ENCODE data around the gene HEPACAM2. TPM values are rescaled to one million over a fixed set of nuclear protein-coding genes. Genes with fewer than 3 reads are reported as not detected.

Gene HEPACAM2
- total RNA-seq, 1 donor from 2014 or later = not detected

DNA sequence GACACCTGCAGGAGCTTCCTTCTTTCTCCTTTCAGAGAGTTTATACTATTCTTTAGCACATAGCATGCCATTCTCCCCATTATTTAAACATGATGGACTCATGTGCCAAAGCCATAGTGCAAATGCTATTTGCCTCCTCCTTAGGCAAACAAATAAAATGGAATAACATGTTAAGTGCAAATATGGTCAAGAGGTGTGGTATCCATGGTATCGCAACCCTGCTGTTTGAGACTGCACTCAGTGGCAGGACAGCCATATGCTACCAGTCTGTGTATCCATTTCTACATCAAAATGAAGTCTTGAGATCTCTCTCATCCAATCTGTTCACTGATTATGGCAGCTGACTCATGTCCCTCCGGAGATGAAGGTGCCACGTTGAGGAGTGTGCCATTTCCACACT is 22.8 kb downstream of the HEPACAM2 start:
- TF ChIP-seq, protein P1, sequence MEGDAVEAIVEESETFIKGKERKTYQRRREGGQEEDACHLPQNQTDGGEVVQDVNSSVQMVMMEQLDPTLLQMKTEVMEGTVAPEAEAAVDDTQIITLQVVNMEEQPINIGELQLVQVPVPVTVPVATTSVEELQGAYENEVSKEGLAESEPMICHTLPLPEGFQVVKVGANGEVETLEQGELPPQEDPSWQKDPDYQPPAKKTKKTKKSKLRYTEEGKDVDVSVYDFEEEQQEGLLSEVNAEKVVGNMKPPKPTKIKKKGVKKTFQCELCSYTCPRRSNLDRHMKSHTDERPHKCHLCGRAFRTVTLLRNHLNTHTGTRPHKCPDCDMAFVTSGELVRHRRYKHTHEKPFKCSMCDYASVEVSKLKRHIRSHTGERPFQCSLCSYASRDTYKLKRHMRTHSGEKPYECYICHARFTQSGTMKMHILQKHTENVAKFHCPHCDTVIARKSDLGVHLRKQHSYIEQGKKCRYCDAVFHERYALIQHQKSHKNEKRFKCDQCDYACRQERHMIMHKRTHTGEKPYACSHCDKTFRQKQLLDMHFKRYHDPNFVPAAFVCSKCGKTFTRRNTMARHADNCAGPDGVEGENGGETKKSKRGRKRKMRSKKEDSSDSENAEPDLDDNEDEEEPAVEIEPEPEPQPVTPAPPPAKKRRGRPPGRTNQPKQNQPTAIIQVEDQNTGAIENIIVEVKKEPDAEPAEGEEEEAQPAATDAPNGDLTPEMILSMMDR (IDR thresholded peaks at IDR 0.05) = no peak
- H3K4me3 ChIP-seq = no peak overlapping the region
- no peaks in the 10 kb centered on the region for H3K9me3 ChIP-seq
- no peaks in the 10 kb centered on the region for H3K4me1 ChIP-seq
- no peaks in the 10 kb centered on the region for H3K27me3 ChIP-seq
- H3K27ac ChIP-seq = no peak overlapping the region
- DNase-seq (ENCODE audit: low spot score in 2 of 2) = no peak
- H3K36me3 ChIP-seq = no peaks in the 10 kb centered on the region
- intact Hi-C loops (cut with DNase I) = no loop called here

DNA sequence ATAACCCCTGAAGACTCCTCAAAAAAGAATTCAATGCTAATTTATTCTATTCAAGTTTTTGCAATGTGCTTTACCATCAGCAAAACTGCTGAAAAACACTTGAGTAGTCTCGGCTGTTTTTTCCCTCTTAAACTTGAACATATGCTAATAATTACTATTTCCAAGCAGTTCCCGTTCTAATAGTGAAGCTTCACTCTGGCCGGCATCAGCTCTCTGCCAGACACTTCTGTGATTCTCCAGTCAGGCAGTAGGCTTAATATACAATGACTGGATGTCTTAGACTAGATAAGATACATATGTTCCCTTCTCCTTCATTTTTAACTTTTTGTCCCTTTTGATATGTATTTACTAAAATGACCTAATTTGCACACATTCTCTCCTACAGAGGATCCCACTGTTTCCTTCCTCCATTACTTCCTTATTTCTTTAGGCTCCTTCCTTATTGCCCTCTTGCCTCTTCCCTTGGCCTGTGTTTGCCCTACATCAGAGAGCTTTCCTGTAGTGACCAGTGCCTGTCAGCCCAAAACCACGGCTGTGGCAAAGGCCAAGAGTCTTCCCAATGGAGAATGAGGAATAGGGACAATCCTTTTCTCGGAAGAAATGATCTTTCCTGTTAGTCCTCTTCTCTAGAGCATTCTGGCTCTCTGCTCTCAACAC is 23.5 kb downstream of the HEPACAM2 start:
- Histone ChIP-seq H3K4me3 (no peak overlapping the region), H3K9me3 (no peaks in the 10 kb centered on the region), H3K36me3 (no peaks in the 10 kb centered on the region), H3K27me3 (no peaks in the 10 kb centered on the region), H3K4me1 (no peaks in the 10 kb centered on the region), H3K27ac (no peak overlapping the region)
- TF ChIP-seq, protein P1 (IDR thresholded peaks at IDR 0.05) = no peak
- intact Hi-C loops (cut with DNase I) = no loop called here
- no peak for DNase-seq (ENCODE audit: low spot score in 2 of 2)

DNA sequence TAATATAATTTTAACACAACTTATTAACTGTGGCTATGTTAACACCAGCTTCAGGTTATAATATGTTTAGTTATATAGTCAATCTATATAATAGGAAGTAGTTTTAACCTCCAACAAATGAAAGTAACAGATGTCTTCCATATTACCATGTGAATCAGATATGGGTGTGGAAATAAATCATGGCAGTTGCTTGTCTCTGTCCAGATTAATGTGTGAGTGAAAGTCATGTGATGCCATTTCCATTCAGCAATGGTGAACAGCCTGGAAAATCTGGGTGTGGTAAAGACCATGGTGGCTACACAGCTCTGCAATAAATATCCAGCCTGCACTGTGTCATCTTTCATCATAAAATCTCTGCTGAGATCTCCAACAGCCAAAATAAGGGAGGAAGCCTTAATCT is 27.8 kb downstream of the HEPACAM2 start:
- H3K36me3 ChIP-seq = no peaks in the 10 kb centered on the region
- H3K4me1 ChIP-seq = no peaks in the 10 kb centered on the region
- H3K27me3 ChIP-seq = no peaks in the 10 kb centered on the region
- DNase-seq (ENCODE audit: low spot score in 2 of 2) = no peak
- H3K4me3 ChIP-seq = no peak overlapping the region
- no peaks in the 10 kb centered on the region for H3K9me3 ChIP-seq
- H3K27ac ChIP-seq = no peak overlapping the region
- intact Hi-C loops (cut with DNase I) = no loop called here
- TF ChIP-seq, protein P1 (IDR thresholded peaks at IDR 0.05) = no peak

DNA sequence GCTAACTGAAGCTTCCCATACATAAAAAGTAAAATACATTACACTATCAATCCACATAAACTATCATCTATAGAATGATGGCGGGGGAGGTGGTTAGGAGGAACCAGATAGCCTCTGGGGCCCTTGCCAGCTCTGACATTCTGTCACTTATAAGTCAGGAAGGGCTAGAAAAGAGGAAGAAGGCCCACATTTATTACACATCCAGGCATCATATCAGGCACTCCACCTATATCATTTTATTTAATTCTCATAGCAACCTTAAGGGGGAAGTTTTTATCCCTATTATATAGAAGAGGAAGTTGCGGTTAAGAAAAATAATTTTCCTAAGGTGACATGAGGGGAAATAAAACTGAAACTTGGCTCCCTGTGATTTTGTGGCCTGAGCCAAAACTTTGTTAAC is 29.9 kb downstream of the HEPACAM2 start:
- no peaks in the 10 kb centered on the region for H3K36me3 ChIP-seq
- no peaks in the 10 kb centered on the region for H3K9me3 ChIP-seq
- no peak overlapping the region for H3K4me3 ChIP-seq
- DNase-seq (ENCODE audit: low spot score in 2 of 2) = no peak
- no peaks in the 10 kb centered on the region for H3K4me1 ChIP-seq
- intact Hi-C loops (cut with DNase I) = no loop called here
- no peaks in the 10 kb centered on the region for H3K27me3 ChIP-seq
- H3K27ac ChIP-seq = no peak overlapping the region
- TF ChIP-seq, protein P1 (IDR thresholded peaks at IDR 0.05) = no peak

DNA sequence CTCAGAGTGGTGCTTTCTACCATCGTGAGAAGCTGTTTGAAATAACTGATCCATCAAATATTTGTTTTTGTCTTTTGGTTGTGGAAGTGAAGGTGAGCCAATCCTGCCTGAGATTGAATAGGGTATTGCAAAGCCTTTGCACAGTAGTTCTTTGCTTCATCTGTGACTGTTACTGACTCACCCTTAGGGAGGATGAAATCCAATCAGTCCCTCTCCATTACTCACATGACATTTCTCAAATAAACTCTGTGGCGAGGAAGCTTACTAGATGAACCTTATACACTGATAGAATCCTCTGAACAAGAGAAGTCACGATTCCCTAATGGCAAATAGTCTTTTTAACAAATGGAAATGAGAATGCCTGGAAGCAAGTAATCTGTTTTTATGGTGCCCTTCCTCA is 31.9 kb downstream of the HEPACAM2 start:
- no peak for DNase-seq (ENCODE audit: low spot score in 2 of 2)
- Histone ChIP-seq H3K27ac (no peak overlapping the region), H3K27me3 (no peaks in the 10 kb centered on the region), H3K4me3 (no peak overlapping the region), H3K36me3 (no peaks in the 10 kb centered on the region), H3K9me3 (no peaks in the 10 kb centered on the region), H3K4me1 (no peaks in the 10 kb centered on the region)
- intact Hi-C loops (cut with DNase I) = no loop called here
- TF ChIP-seq, protein P1 (IDR thresholded peaks at IDR 0.05) = no peak
